Suprapubic skin (tissue), 4 donors: ENCODE results near the gene CAMTA1.

Experiments used
- POLR2A ChIP-seq, 2 donors: fragments of 450-650 bp; IDR thresholded peaks; one replicate each; pipeline ENCODE4 v1.6.1; 2017; ENCODE audit warnings: antibody characterized with exemption in 2 of 2, mild to moderate bottlenecking in 2 of 2, moderate library complexity in 2 of 2
- POLR2AphosphoS5 ChIP-seq, 3 donors: sonication (generic); formaldehyde crosslinking; IDR thresholded peaks; one replicate each; pipeline ENCODE4 v1.6.1; 2017; ENCODE audit warnings: antibody characterized with exemption in 3 of 3
- TF ChIP-seq, protein P1 (sequence below), 2 donors: fragments of 200-600 bp in 1 of 2; fragments of 450-650 bp in 1 of 2; sonication (generic) in 1 of 2; IDR thresholded peaks; one replicate each; pipeline ENCODE4 v1.5.1; 2016 to 2019; ENCODE audit warnings: antibody characterized with exemption in 2 of 2, mild to moderate bottlenecking in 1 of 2, moderate library complexity in 1 of 2

DNA sequence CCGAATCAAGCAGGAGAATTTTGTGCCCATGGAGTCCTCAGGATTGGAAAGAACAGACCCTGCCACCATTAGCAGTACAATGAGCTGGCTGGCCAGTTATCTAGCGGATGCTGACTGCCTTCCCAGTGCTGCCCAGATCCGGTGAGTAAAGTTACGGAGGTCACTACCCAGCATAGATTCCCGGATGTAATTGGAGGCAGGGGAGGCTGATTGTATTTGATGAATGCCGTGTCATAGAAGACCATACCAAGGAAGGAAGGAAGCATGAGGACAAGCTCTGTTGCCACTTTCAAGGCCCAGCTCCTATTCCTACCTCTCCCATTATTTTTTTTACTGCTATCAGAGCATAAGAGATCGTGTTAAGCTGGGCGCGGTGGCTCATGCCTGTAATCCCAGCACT lies 959.6 kb downstream of the CAMTA1 start:
- TF ChIP-seq, protein P1, sequence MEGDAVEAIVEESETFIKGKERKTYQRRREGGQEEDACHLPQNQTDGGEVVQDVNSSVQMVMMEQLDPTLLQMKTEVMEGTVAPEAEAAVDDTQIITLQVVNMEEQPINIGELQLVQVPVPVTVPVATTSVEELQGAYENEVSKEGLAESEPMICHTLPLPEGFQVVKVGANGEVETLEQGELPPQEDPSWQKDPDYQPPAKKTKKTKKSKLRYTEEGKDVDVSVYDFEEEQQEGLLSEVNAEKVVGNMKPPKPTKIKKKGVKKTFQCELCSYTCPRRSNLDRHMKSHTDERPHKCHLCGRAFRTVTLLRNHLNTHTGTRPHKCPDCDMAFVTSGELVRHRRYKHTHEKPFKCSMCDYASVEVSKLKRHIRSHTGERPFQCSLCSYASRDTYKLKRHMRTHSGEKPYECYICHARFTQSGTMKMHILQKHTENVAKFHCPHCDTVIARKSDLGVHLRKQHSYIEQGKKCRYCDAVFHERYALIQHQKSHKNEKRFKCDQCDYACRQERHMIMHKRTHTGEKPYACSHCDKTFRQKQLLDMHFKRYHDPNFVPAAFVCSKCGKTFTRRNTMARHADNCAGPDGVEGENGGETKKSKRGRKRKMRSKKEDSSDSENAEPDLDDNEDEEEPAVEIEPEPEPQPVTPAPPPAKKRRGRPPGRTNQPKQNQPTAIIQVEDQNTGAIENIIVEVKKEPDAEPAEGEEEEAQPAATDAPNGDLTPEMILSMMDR (IDR thresholded peaks at IDR 0.05) = no peak
- TF ChIP-seq POLR2AphosphoS5 (IDR thresholded peaks at IDR 0.05) (no peak), POLR2A (IDR thresholded peaks at IDR 0.05) (no peak)
